Measurements from ENCODE around the gene GTPBP2. TPM values are rescaled to one million over a fixed set of nuclear protein-coding genes. Genes with fewer than 3 reads are reported as not detected.

GTPBP2 gene
- total RNA-seq, 2 experiments from 2014 or later = 54.5 to 57.5 TPM

DNA sequence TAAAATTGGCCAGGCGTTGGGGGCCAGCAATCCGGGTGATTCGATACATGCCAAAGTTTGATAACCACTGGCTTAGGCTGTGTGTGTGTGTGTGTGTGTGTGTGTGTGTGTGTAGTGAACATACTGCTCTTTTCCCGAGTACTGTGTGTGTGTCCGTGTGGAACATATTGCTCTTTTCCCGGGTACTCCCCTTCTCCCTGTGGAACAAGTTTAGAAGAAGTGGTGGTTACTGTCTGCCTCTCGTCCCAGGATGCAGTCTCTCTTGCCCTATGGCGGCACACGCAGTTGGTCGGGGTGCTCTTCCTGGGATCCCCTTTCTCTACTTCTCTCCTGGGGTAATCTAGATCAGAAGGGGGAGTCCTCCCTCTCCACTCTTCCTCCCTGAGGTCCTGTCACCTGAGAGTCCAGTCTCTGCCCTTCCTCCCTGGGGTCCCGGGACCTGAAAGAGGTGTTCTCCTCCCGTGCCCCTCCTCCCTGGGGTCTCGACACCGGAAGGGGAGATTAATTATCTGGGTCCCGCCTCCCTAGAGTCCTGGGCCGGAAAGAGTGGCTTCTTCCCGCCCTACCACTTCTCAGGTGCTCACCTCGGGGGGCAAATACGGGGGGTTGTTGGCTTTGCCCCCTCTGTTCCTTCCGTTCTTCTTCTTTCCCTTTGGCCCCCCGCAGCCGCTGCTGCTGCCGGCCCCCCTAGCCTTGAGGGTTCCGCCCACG, 516 bp downstream of the GTPBP2 start:
- Mint-ChIP-seq H3K9me3 (no peaks in the 10 kb centered on the region), H3K27ac (peak overlapping the region; percentile 99), H3K4me3 (peak overlapping the region; percentile 98), H3K4me1 (ENCODE audit: low read depth) (peaks cover 32% of the 10 kb centered on the region), H3K36me3 (ENCODE audit: low read depth) (peaks cover 15% of the 10 kb centered on the region), H3K27me3 (ENCODE audit: low read depth) (no peaks in the 10 kb centered on the region)
- intact Hi-C loops (cut with micrococcal nuclease) = loop anchor here (1.0 to 5.0 kb wide), 11 partner anchors 17 to 618 kb away; partner anchors contain the start of genes ABCC10, KLC4, MRPL14 and MRPL2
- CTCF ChIA-PET = interaction anchor here (1.3 kb wide), 1 partner anchor 20 kb away, joined by 8 read pairs; no protein-coding TSS in a partner anchor
- peak; percentile 66 for DNase-seq

DNA sequence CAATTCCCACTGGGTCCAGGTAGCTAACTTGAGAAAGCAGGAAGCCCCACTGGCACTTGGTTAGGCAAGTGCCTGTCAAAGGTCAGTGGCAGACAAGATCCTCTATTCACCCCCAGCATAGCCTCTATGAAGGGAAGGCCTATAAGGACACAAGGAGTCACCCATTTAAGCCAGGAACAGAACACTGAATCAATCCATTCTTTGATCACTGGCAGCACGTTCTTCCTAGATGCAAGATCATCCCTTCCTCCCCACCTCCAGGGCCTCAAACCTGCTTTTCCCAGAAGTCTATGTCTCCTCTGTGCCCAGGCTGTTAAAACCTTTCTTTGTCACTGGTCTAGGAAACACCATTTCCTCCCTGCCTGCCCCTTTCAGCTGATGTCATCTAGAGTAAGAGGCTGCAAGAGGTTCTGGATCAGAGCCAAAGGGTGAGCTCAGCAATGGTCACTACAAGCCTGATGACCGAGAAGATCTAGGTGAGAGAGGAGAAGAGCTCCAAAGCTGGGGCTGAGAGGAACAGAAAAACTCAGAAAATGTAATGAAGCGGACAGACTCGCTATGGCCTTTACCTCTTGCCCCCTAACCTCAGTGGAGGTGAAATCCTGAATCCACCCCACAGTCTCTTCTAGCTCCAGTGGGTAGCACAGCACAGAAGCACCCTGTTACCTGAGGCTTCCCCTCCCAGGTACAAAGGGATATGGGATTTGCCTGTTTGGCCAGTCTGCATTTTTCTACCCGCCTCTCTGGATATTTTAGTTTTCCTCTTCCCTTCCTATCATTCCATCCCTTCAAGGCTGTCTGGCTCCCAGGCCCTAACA, 1.8 kb downstream of the GTPBP2 start:
- peak overlapping the region; percentile 74 for H3K27ac Mint-ChIP-seq
- CTCF ChIA-PET = interaction anchor here (0.9 kb wide), 1 partner anchor 22 kb away, joined by 4 read pairs; no protein-coding TSS in a partner anchor
- H3K36me3 Mint-ChIP-seq (ENCODE audit: low read depth) = peaks cover 24% of the 10 kb centered on the region
- intact Hi-C loops (cut with micrococcal nuclease) = loop anchor here (5.0 kb wide), 3 partner anchors 260 to 570 kb away; partner anchors contain the start of genes KLC4, MRPL2, SRF and ZNF318
- H3K4me3 Mint-ChIP-seq = peak overlapping the region; percentile 51
- DNase-seq = peak; percentile 35
- no peaks in the 10 kb centered on the region for H3K9me3 Mint-ChIP-seq
- H3K27me3 Mint-ChIP-seq (ENCODE audit: low read depth) = no peaks in the 10 kb centered on the region
- peaks cover 32% of the 10 kb centered on the region for H3K4me1 Mint-ChIP-seq (ENCODE audit: low read depth)

DNA sequence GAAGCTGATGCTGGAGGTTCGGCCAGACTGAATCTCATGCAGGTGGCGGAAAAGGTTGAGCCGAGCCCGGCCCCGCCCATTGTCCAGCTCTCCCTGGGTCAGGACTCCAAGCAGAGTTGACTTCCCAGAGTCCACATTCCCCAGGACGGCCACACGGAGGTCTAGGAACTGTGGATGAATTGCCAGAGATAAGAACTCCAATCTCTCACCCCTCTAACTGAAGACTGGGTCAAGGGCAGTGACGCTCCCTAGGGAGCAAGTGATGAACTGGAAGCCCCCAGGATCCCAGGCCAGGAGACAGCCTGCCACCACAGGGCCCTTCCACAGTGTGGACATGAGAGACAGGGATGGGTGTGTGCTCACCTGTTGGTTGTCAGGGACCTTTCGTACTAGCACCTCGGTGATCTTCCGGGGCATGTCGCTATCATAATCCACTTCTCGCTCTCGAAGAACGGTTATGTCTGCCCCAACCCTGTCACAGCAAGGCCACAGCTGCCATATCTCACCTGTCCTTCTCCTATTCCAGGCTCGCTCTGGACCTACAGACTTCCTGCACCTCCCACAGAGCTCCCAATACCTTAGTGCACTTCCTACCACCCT, 3.6 kb downstream of the GTPBP2 start:
- Mint-ChIP-seq H3K27ac (no peak overlapping the region), H3K27me3 (ENCODE audit: low read depth) (no peaks in the 10 kb centered on the region), H3K4me3 (no peak overlapping the region), H3K9me3 (no peaks in the 10 kb centered on the region), H3K36me3 (ENCODE audit: low read depth) (peaks cover 33% of the 10 kb centered on the region), H3K4me1 (ENCODE audit: low read depth) (peaks cover 30% of the 10 kb centered on the region)
- CTCF ChIA-PET = interaction anchor here (1.0 to 1.3 kb wide), 2 partner anchors 15 to 17 kb away, joined by 3 to 4 read pairs; no protein-coding TSS in a partner anchor
- intact Hi-C loops (cut with micrococcal nuclease) = loop anchor here (5.0 kb wide), 3 partner anchors 258 to 568 kb away; partner anchors contain the start of genes KLC4, MRPL2, SRF and ZNF318
- no peak for DNase-seq

DNA sequence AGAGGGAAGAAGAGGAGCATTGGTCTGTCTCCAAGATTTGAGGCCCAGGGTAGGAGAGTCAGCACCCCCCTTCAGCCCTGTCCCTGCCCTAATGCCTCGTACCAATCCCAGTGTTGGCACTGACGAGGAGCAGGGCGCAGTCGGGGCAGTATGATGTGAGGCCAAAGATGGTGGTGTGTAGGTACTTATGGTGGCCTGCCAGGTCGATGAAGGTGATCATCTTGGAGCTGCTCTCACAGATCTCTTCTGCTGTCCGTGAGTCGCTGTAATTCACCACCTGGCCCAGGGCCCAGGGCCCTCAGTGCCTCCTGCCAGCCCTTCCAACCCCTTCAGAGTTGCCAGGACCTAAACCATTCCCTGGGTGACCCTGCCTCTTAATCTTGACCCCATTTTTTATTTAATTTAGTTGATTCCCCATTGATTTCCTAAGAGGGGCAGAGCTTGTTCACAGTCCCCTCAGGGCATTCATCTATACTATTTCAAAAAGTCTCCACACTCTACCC, 4.2 kb downstream of the GTPBP2 start:
- DNase-seq = no peak
- Mint-ChIP-seq H3K27ac (no peak overlapping the region), H3K4me1 (ENCODE audit: low read depth) (peaks cover 24% of the 10 kb centered on the region), H3K27me3 (ENCODE audit: low read depth) (no peaks in the 10 kb centered on the region), H3K9me3 (no peaks in the 10 kb centered on the region), H3K36me3 (ENCODE audit: low read depth) (peaks cover 33% of the 10 kb centered on the region), H3K4me3 (no peak overlapping the region)
- intact Hi-C loops (cut with micrococcal nuclease) = loop anchor here (5.0 kb wide), 3 partner anchors 258 to 568 kb away; partner anchors contain the start of genes KLC4, MRPL2, SRF and ZNF318
- CTCF ChIA-PET = interaction anchor here (1.0 kb wide), 1 partner anchor 16 kb away, joined by 4 read pairs; no protein-coding TSS in a partner anchor

DNA sequence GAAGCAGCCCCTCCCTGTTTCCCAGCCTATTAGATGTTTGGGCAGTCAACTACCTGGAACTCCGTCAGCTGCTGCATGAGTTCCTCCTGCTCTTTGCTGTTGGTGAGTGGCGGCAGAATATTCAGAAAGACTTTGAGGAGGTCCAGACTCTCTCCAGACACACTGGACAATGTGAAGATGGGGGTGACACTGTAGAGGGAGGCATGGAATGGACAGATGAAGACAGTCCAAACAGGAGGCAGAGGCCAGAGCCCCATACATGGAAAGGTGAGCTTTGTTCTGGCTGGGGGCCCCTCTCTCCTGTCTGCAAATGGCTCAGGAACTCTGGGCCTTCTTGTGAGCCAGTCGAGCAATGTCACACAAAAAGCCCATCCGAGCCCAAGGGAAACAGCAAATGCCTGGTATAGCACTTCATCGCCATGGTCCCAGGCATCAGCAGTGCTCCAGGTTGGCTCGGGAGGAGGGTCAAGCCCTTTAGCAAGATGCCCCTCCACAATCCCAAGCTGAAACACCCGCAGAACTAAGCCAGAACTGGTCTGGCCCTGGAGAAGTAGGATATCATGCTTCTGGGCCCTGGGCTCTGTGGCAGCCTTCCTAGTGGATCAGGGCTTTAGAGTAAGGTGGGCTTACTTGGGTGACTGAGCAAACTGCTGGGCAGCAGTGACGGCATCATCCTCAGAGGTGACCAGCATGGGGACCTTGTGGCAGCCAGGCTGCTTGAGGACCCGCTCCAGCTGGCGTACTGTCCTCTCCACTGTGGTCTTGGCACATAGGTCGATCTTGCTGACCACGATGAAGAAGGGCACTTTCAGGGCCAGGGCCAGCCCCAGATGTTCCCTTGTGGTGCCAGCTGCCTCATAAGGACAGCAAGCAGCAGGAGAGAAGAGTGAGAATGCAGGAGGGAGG, 4.9 kb downstream of the GTPBP2 start:
- no peaks in the 10 kb centered on the region for H3K9me3 Mint-ChIP-seq
- no peaks in the 10 kb centered on the region for H3K27me3 Mint-ChIP-seq (ENCODE audit: low read depth)
- H3K4me1 Mint-ChIP-seq (ENCODE audit: low read depth) = peaks cover 24% of the 10 kb centered on the region
- H3K4me3 Mint-ChIP-seq = no peak overlapping the region
- no peak for DNase-seq
- intact Hi-C loops (cut with micrococcal nuclease) = no loop called here
- no peak overlapping the region for H3K27ac Mint-ChIP-seq
- peaks cover 33% of the 10 kb centered on the region for H3K36me3 Mint-ChIP-seq (ENCODE audit: low read depth)
- CTCF ChIA-PET = interaction anchor here (1.0 kb wide), 1 partner anchor 15 kb away, joined by 4 read pairs; no protein-coding TSS in a partner anchor

DNA sequence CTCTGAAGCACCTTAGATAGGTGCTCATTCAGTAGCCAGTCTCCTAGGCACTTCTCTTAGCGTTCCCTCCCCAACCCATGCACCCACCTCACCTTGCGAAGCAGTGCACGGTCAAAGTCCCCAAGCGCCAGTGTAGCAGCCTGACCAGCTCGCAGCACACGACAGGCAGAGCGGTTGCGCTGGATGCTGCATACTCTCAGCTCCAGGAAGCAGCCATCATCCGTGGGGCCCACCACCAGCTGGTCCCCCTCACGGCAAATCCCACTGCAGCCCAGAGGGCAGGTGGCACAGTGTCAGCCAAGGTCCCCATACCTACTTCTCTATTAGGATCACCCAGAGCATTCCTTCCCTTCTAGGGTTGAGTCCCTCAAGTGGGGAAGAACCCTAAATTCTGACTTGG, 6.5 kb downstream of the GTPBP2 start:
- H3K27ac Mint-ChIP-seq = no peak overlapping the region
- DNase-seq = no peak
- H3K4me3 Mint-ChIP-seq = no peak overlapping the region
- CTCF ChIA-PET = interaction anchor here (0.6 to 1.1 kb wide), 2 partner anchors 14 to 15 kb away, joined by 3 to 7 read pairs; no protein-coding TSS in a partner anchor
- H3K4me1 Mint-ChIP-seq (ENCODE audit: low read depth) = peaks cover 14% of the 10 kb centered on the region
- no peaks in the 10 kb centered on the region for H3K9me3 Mint-ChIP-seq
- H3K36me3 Mint-ChIP-seq (ENCODE audit: low read depth) = peaks cover 30% of the 10 kb centered on the region
- intact Hi-C loops (cut with micrococcal nuclease) = no loop called here
- H3K27me3 Mint-ChIP-seq (ENCODE audit: low read depth) = no peaks in the 10 kb centered on the region

DNA sequence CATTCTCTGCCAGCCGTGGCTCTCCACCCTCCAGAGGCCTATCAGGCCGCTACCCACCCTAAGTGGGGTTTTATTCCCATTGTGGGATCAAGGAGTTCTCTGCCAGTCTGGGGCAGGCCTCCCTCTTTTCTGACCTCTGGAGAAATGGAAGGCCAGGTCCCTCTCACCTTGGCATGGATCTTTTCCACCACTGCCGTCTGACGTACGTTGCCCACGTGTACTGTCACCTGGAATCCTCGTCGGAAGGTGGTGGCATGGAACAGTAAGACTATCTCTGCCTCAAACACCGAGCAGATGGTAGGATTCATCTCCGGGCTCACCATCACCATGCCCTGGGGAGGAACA, 7.3 kb downstream of the GTPBP2 start:
- no peak overlapping the region for H3K27ac Mint-ChIP-seq
- DNase-seq = no peak
- H3K9me3 Mint-ChIP-seq = no peaks in the 10 kb centered on the region
- no peak overlapping the region for H3K4me3 Mint-ChIP-seq
- H3K36me3 Mint-ChIP-seq (ENCODE audit: low read depth) = peaks cover 31% of the 10 kb centered on the region
- CTCF ChIA-PET = interaction anchor here (1.1 kb wide), 1 partner anchor 13 kb away, joined by 7 read pairs; no protein-coding TSS in a partner anchor
- H3K4me1 Mint-ChIP-seq (ENCODE audit: low read depth) = peaks cover 6% of the 10 kb centered on the region
- H3K27me3 Mint-ChIP-seq (ENCODE audit: low read depth) = no peaks in the 10 kb centered on the region
- intact Hi-C loops (cut with micrococcal nuclease) = no loop called here

DNA sequence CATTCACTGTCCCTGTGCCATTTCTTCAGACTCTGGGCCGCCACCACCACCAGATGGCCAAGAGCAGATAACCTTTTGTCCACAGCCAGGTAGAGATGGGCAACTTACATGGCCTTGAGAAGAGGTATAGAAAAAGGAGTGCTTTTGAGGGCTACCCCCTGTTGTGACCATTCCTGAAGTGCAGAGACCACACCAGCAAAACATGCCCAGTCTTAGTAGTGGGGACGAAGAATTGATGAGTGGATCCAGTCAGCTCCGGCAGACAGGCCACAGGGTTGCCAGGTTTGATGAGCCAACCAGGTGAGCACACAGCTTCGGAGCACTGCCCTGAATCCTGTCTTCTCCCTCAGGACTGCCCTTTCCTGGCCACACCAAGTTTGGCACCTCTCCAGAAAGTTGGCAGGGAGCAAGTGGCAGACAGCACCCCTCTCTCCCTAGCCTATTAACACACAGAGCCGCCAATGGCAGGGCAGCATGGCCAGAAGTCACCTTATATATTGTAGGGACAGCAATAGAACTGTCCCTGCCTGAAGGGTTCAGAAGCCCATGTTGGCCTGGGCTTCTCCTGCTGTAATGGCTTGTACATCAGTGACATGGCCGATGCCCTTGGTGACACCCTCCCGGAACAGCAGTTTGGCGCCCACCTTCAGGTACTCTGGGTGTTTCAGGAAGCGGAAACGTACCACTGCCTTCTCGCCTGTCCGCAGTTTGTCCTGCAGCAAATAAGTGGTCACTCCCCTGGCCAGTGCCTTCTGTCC, 7.8 kb downstream of the GTPBP2 start:
- H3K36me3 Mint-ChIP-seq (ENCODE audit: low read depth) = peaks cover 33% of the 10 kb centered on the region
- CTCF ChIA-PET = interaction anchor here (1.1 to 1.9 kb wide), 2 partner anchors 12 to 13 kb away, joined by 7 to 10 read pairs; no protein-coding TSS in a partner anchor
- H3K4me3 Mint-ChIP-seq = no peak overlapping the region
- DNase-seq = no peak
- H3K9me3 Mint-ChIP-seq = no peaks in the 10 kb centered on the region
- H3K27me3 Mint-ChIP-seq (ENCODE audit: low read depth) = no peaks in the 10 kb centered on the region
- H3K4me1 Mint-ChIP-seq (ENCODE audit: low read depth) = peaks cover 2% of the 10 kb centered on the region
- intact Hi-C loops (cut with micrococcal nuclease) = no loop called here
- H3K27ac Mint-ChIP-seq = no peak overlapping the region

DNA sequence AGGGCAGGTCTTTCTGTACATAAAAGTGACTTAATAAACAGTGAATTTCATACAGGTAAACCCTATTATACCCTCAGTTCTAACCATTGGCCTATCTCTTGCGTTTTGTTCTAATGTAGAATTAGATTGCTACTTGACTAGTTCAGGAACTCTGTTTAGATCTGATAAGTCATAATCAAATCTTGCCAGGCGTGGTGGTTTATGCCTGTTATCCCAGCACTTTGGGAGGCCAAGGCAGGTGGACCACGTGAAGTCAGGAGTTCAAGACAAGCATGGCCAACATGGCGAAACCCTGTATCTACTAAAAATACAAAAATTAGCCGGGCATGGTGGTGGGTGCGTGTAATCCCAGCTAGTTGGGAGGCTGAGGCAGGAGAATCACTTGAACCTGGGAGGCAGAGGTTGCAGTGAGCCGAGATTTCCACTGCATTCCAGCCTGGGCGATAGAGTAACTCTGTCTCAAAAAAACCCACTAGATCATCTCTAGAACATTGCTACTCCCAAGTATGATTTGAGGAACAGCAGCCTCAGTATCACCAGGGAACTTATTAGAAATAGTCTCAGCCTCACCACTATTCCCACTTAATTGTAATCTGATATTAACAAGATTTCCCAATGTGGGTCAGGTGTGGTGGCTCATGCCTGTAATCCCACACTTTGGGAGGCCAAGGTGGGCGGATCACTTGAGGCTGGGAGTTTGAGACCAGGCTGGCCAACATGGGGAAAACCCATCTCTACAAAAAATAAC, 12.2 kb downstream of the GTPBP2 start:
- Mint-ChIP-seq H3K4me1 (ENCODE audit: low read depth) (no peaks in the 10 kb centered on the region), H3K27me3 (ENCODE audit: low read depth) (no peaks in the 10 kb centered on the region), H3K36me3 (ENCODE audit: low read depth) (peaks cover 26% of the 10 kb centered on the region), H3K27ac (peak overlapping the region; percentile 36), H3K9me3 (no peaks in the 10 kb centered on the region), H3K4me3 (no peak overlapping the region)
- no peak for DNase-seq
- CTCF ChIA-PET = interaction anchor here (0.8 to 2.0 kb wide), 2 partner anchors 8 to 9 kb away, joined by 6 to 14 read pairs; no protein-coding TSS in a partner anchor
- intact Hi-C loops (cut with micrococcal nuclease) = no loop called here

DNA sequence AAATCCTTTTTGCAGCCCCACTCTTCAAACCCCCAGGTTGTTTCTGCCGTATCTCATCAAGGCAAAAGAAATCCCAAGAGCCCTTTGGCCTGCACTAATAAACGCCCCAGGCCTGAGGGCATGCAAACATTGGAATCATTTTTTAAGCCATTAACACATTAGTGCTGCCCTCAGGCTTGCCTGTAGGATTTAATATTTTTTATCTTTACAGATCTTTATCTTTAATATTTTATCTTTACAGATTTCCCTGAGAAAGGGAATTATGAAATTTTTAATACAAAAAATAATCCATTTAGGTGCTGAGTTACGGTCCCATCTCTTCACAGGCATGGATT, 14.7 kb downstream of the GTPBP2 start:
- Mint-ChIP-seq H3K27ac (no peak overlapping the region), H3K4me1 (ENCODE audit: low read depth) (no peaks in the 10 kb centered on the region), H3K4me3 (no peak overlapping the region), H3K27me3 (ENCODE audit: low read depth) (no peaks in the 10 kb centered on the region), H3K36me3 (ENCODE audit: low read depth) (peaks cover 29% of the 10 kb centered on the region), H3K9me3 (no peaks in the 10 kb centered on the region)
- DNase-seq = no peak
- CTCF ChIA-PET = no interaction called here
- intact Hi-C loops (cut with micrococcal nuclease) = no loop called here
